HepG2 (cell line): ENCODE measurements around the gene FOXA1. TPM values are rescaled to one million over a fixed set of nuclear protein-coding genes. Genes with fewer than 3 reads are reported as not detected.

Source experiments
- ADNP ChIP-seq: sonication (generic); formaldehyde crosslinking; IDR thresholded peaks from 2 replicates; pipeline ENCODE4 v1.4.0; 2020; ENCODE audit warnings: missing genetic modification reagents
- ARID2 ChIP-seq: sonication (generic); formaldehyde crosslinking; IDR thresholded peaks from 2 replicates; pipeline ENCODE4 v1.8.1; 2022; ENCODE audit warnings: mild to moderate bottlenecking, missing genetic modification reagents, borderline replicate concordance
- CENPT ChIP-seq: sonication (generic); formaldehyde crosslinking; IDR thresholded peaks from 2 replicates; pipeline ENCODE4 v1.8.0; 2022; ENCODE audit warnings: low read depth, mild to moderate bottlenecking, moderate library complexity, missing genetic modification reagents
- HCFC1 ChIP-seq: fragments of 150-350 bp; IDR thresholded peaks from 2 replicates; pipeline ENCODE4 v1.6.1; 2014; ENCODE audit warnings: low read depth, low read length
- MAFG ChIP-seq: sonication (generic); formaldehyde crosslinking; IDR thresholded peaks from 2 replicates; pipeline ENCODE4 v1.5.1; 2020; ENCODE audit warnings: mild to moderate bottlenecking, missing genetic modification reagents
- MBD4 ChIP-seq: IDR thresholded peaks from 2 replicates; pipeline ENCODE4 v1.6.1; 2012; ENCODE audit warnings: low read length, inconsistent platforms, borderline replicate concordance
- MED1 ChIP-seq: sonication (generic); formaldehyde crosslinking; IDR thresholded peaks from 2 replicates; pipeline ENCODE4 v1.4.0; 2020; ENCODE audit warnings: missing genetic modification reagents
- NR2F2 ChIP-seq: IDR thresholded peaks from 2 replicates; pipeline ENCODE4 v1.6.1; 2012; ENCODE audit warnings: low read depth, inconsistent platforms, borderline replicate concordance
- PAX8 ChIP-seq: sonication (generic); formaldehyde crosslinking; IDR thresholded peaks from 2 replicates; pipeline ENCODE4 v1.8.0; 2022; ENCODE audit warnings: mild to moderate bottlenecking, missing genetic modification reagents, borderline replicate concordance
- POGZ ChIP-seq: sonication (generic); formaldehyde crosslinking; IDR thresholded peaks from 2 replicates; pipeline ENCODE4 v1.4.0; 2020; ENCODE audit warnings: mild to moderate bottlenecking, missing genetic modification reagents
- POLR2AphosphoS2 ChIP-seq: IDR thresholded peaks from 2 replicates; pipeline ENCODE4 v1.6.1; 2011; ENCODE audit warnings: low read depth, low read length, improper control_type of control experiment
- PRMT3 ChIP-seq: sonication (generic); formaldehyde crosslinking; IDR thresholded peaks from 2 replicates; pipeline ENCODE4 v1.8.1; 2022; ENCODE audit warnings: low read depth, mild to moderate bottlenecking, moderate library complexity, missing genetic modification reagents, borderline replicate concordance
- RCOR2 ChIP-seq: IDR thresholded peaks from 2 replicates; pipeline ENCODE4 v1.6.1; 2016; ENCODE audit warnings: missing biosample characterization, missing genetic modification reagents
- RFX1 ChIP-seq: fragments of 450-650 bp; IDR thresholded peaks from 2 replicates; pipeline ENCODE4 v1.6.1; 2017
- TP53 ChIP-seq: sonication (generic); formaldehyde crosslinking; conservative IDR thresholded peaks from 2 replicates; pipeline ENCODE4 v1.4.0; 2020; ENCODE audit warnings: missing genetic modification reagents
- XBP1 ChIP-seq: sonication (generic); formaldehyde crosslinking; IDR thresholded peaks from 2 replicates; pipeline ENCODE4 v1.5.0; 2020; ENCODE audit warnings: missing genetic modification reagents
- ZBTB7A ChIP-seq: sonication (generic); formaldehyde crosslinking; IDR thresholded peaks from 2 replicates; pipeline ENCODE4 v1.8.0; 2022; ENCODE audit warnings: mild to moderate bottlenecking, missing genetic modification reagents
- ZMYM2 ChIP-seq: sonication (generic); formaldehyde crosslinking; IDR thresholded peaks from 2 replicates; pipeline ENCODE4 v1.8.0; 2022; ENCODE audit warnings: mild to moderate bottlenecking, missing genetic modification reagents
- ZNF256 ChIP-seq: sonication (generic); formaldehyde crosslinking; conservative IDR thresholded peaks from 2 replicates; pipeline ENCODE4 v1.4.0; 2020; ENCODE audit warnings: missing genetic modification reagents
- ZNF768 ChIP-seq: sonication (generic); formaldehyde crosslinking; IDR thresholded peaks from 2 replicates; pipeline ENCODE4 v1.4.0; 2020; ENCODE audit warnings: missing genetic modification reagents
- polyA plus RNA-seq, 8 experiments: library from polyadenylated mRNA; depleted of rRNA in 3 of 8; stranded (reverse) in 7 of 8; unstranded in 1 of 8; fragments of >200 nt; fragmentation: Illumina TruSeq in 4 of 8; extraction: Trizol in 4 of 8; gene quantifications; 2 replicates each; pipeline versions ENCODE4 v1.2.1 to v1.2.3, GENCODE V29; 2011 to 2016; ENCODE audit warnings: low read depth in 4 of 8, missing spikeins in 1 of 8, mixed read lengths in 1 of 8; ENCODE audit not compliant: insufficient read depth in 1 of 8
- total RNA-seq, 5 experiments: library from RNA; depleted of rRNA; stranded (reverse); fragments of >200 nt; fragmentation: Illumina TruSeq; extraction: Trizol; gene quantifications; 2 replicates each; pipeline ENCODE4 v1.2.3, GENCODE V29; 2016; ENCODE audit warnings: low read depth in 1 of 5
- TF ChIP-seq, protein P1 (sequence below): sonication (generic); formaldehyde crosslinking; IDR thresholded peaks from 2 replicates; pipeline ENCODE4 v1.8.1; 2023; ENCODE audit warnings: mild to moderate bottlenecking, missing genetic modification reagents, borderline replicate concordance
- TF ChIP-seq, protein P2 (sequence below): sonication (generic); formaldehyde crosslinking; IDR thresholded peaks from 2 replicates; pipeline ENCODE4 v1.5.1; 2020; ENCODE audit warnings: mild to moderate bottlenecking, missing genetic modification reagents
- TF ChIP-seq, protein P3 (sequence below): sonication (generic); formaldehyde crosslinking; IDR thresholded peaks from 2 replicates; pipeline ENCODE4 v1.4.0; 2020; ENCODE audit warnings: missing genetic modification reagents, borderline replicate concordance
- TF ChIP-seq, protein P4 (sequence below): fragments of 450-650 bp; IDR thresholded peaks from 2 replicates; pipeline ENCODE4 v1.6.1; 2016
- TF ChIP-seq, protein P5 (sequence below): sonication (generic); formaldehyde crosslinking; IDR thresholded peaks from 2 replicates; pipeline ENCODE4 v1.4.0; 2020; ENCODE audit warnings: missing genetic modification reagents

FOXA1 gene
- total and polyA plus RNA-seq, 2 of the 13 experiments (the other 11 are each of a cell fraction or from before 2014, with no cell fraction given), result 43.4 to 58.6 TPM

DNA sequence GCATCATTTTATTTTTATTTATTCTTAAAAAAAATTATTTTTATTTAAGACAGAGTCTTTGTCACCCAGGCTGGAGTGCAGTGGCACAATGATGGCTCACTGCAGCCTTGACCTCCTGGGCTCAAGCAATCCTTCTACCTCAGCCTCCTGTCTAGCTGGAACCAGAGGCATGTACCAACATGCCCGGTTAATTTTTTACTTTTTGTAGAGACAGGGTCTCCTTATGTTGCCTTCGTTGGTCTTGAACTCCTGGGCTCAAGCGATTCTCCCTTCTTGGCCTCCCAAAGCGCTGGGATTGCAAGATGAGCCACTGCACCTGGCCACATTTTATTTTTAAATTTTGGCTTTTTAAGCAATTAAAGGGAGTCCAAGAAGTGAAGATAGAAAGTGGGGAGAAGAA, 21.8 kb upstream of the FOXA1 start (continued):
- TF ChIP-seq ZNF768 (CRISPR knock-in tag), result no peak
- TF ChIP-seq, protein P1, sequence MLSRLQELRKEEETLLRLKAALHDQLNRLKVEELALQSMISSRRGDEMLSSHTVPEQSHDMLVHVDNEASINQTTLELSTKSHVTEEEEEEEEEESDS (CRISPR knock-in tag), result no peak
- no peak for TF ChIP-seq PAX8 (CRISPR knock-in tag)
- TF ChIP-seq XBP1 (CRISPR knock-in tag), result 0 out of 2 replicates have a peak, but pooled peaks have one; percentile 24
- peak; percentile 73 for TF ChIP-seq POGZ
- 0 out of 2 replicates have a peak, but pooled peaks have one; percentile 55 for TF ChIP-seq ZNF256 (CRISPR knock-in tag)
- TF ChIP-seq RCOR2 (CRISPR knock-in tag), result peak; percentile 56; the same call in 1 of the 2 replicates
- no peak for TF ChIP-seq MAFG (CRISPR knock-in tag)
- no peak for TF ChIP-seq PRMT3 (CRISPR knock-in tag)
- TF ChIP-seq ADNP (CRISPR knock-in tag), result peak; percentile 60; the same call in 1 of the 2 replicates
- TF ChIP-seq, protein P2, sequence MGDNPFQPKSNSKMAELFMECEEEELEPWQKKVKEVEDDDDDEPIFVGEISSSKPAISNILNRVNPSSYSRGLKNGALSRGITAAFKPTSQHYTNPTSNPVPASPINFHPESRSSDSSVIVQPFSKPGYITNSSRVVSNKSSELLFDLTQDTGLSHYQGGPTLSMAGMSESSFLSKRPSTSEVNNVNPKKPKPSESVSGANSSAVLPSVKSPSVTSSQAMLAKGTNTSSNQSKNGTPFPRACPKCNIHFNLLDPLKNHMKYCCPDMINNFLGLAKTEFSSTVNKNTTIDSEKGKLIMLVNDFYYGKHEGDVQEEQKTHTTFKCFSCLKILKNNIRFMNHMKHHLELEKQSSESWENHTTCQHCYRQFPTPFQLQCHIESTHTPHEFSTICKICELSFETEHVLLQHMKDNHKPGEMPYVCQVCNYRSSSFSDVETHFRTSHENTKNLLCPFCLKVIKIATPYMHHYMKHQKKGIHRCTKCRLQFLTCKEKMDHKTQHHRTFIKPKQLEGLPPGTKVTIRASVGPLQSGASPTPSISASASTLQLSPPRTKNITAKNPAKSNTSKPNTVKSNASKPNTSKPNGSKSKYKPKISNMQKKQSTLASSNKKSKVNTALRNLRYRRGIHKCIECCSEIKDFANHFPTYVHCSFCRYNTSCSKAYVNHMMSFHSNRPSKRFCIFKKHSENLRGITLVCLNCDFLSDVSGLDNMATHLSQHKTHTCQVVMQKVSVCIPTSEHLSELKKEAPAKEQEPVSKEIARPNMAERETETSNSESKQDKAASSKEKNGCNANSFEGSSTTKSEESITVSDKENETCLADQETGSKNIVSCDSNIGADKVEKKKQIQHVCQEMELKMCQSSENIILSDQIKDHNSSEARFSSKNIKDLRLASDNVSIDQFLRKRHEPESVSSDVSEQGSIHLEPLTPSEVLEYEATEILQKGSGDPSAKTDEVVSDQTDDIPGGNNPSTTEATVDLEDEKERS, result no peak
- no peak for TF ChIP-seq MBD4
- TF ChIP-seq ZBTB7A (CRISPR knock-in tag), result no peak
- TF ChIP-seq RFX1, result no peak
- TF ChIP-seq POLR2AphosphoS2, result no peak
- TF ChIP-seq HCFC1, result no peak
- no peak for TF ChIP-seq NR2F2
- TF ChIP-seq ZMYM2 (CRISPR knock-in tag), result peak; percentile 73; the same call in 1 of the 2 replicates
- TF ChIP-seq, protein P3, sequence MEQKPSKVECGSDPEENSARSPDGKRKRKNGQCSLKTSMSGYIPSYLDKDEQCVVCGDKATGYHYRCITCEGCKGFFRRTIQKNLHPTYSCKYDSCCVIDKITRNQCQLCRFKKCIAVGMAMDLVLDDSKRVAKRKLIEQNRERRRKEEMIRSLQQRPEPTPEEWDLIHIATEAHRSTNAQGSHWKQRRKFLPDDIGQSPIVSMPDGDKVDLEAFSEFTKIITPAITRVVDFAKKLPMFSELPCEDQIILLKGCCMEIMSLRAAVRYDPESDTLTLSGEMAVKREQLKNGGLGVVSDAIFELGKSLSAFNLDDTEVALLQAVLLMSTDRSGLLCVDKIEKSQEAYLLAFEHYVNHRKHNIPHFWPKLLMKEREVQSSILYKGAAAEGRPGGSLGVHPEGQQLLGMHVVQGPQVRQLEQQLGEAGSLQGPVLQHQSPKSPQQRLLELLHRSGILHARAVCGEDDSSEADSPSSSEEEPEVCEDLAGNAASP (CRISPR knock-in tag), result no peak
- peak; percentile 99 for TF ChIP-seq TP53 (CRISPR knock-in tag)
- no peak for TF ChIP-seq CENPT (CRISPR knock-in tag)
- no peak for TF ChIP-seq ARID2 (CRISPR knock-in tag)
- peak; percentile 65 for TF ChIP-seq MED1 (CRISPR knock-in tag)
- TF ChIP-seq, protein P4, sequence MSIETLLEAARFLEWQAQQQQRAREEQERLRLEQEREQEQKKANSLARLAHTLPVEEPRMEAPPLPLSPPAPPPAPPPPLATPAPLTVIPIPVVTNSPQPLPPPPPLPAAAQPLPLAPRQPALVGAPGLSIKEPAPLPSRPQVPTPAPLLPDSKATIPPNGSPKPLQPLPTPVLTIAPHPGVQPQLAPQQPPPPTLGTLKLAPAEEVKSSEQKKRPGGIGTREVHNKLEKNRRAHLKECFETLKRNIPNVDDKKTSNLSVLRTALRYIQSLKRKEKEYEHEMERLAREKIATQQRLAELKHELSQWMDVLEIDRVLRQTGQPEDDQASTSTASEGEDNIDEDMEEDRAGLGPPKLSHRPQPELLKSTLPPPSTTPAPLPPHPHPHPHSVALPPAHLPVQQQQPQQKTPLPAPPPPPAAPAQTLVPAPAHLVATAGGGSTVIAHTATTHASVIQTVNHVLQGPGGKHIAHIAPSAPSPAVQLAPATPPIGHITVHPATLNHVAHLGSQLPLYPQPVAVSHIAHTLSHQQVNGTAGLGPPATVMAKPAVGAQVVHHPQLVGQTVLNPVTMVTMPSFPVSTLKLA, result no peak
- TF ChIP-seq, protein P5, sequence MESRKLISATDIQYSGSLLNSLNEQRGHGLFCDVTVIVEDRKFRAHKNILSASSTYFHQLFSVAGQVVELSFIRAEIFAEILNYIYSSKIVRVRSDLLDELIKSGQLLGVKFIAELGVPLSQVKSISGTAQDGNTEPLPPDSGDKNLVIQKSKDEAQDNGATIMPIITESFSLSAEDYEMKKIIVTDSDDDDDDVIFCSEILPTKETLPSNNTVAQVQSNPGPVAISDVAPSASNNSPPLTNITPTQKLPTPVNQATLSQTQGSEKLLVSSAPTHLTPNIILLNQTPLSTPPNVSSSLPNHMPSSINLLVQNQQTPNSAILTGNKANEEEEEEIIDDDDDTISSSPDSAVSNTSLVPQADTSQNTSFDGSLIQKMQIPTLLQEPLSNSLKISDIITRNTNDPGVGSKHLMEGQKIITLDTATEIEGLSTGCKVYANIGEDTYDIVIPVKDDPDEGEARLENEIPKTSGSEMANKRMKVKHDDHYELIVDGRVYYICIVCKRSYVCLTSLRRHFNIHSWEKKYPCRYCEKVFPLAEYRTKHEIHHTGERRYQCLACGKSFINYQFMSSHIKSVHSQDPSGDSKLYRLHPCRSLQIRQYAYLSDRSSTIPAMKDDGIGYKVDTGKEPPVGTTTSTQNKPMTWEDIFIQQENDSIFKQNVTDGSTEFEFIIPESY (CRISPR knock-in tag), result peak; percentile 63
